ENCODE results near the gene KHK.

DNA sequence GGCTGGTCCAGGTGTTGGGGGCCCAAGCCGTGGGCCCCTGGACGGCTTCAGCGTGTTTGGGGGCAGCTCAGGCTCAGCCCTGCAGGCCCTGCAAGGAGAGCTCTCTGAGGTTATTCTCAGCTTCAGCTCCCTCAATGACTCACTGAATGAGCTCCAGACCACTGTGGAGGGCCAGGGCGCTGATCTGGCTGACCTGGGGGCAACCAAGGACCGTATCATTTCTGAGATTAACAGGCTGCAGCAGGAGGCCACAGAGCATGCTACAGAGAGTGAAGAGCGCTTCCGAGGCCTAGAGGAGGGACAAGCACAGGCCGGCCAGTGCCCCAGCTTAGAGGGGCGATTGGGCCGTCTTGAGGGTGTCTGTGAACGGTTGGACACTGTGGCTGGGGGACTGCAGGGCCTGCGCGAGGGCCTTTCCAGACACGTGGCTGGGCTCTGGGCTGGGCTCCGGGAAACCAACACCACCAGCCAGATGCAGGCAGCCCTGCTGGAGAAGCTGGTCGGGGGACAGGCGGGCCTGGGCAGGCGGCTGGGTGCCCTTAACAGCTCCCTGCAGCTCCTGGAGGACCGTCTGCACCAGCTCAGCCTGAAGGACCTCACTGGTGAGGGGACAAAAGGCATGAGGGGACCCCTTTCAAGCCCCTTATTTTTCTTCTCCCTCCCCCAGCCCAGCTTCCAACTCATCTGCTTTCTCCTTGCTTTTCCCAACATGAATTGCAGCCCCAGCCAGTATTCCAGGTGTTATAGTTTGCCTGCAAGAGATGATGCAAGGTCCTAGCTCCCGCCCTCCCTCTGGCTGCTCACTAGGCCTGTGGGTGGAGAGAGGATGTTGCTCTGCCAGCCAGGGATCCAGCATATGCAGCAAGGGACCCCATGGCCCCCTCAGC is 2.9 kb upstream of the KHK start:
- TF ChIP-seq, protein P1, sequence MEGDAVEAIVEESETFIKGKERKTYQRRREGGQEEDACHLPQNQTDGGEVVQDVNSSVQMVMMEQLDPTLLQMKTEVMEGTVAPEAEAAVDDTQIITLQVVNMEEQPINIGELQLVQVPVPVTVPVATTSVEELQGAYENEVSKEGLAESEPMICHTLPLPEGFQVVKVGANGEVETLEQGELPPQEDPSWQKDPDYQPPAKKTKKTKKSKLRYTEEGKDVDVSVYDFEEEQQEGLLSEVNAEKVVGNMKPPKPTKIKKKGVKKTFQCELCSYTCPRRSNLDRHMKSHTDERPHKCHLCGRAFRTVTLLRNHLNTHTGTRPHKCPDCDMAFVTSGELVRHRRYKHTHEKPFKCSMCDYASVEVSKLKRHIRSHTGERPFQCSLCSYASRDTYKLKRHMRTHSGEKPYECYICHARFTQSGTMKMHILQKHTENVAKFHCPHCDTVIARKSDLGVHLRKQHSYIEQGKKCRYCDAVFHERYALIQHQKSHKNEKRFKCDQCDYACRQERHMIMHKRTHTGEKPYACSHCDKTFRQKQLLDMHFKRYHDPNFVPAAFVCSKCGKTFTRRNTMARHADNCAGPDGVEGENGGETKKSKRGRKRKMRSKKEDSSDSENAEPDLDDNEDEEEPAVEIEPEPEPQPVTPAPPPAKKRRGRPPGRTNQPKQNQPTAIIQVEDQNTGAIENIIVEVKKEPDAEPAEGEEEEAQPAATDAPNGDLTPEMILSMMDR (IDR thresholded peaks at IDR 0.05), result no peak
- TF ChIP-seq EZH2 (IDR thresholded peaks at IDR 0.05), result no peak
